Upper lobe of left lung (tissue), 6 donors: ENCODE results near the gene NR4A2. TPM values are rescaled to one million over a fixed set of nuclear protein-coding genes. Genes with fewer than 3 reads are reported as not detected.
A peak's percentile ranks its signal among the peaks of the same experiment; 100 is the strongest.

Source experiments
- ATAC-seq, 2 donors: fragments of 200-7000 bp; cut with Tn5 transposase; one replicate each; pipeline ENCODE4 v1.9.1; 2022; ENCODE audit warnings: mild to moderate bottlenecking in 2 of 2, moderate library complexity in 2 of 2; ENCODE audit not compliant: low FRiP score in 2 of 2
- DNase-seq, 2 donors: peaks; one replicate each; pipeline ENCODE4 v3.0.0-alpha.2; 2019 to 2020
- H3K27ac ChIP-seq, 4 donors: fragments of 200-600 bp; sonication (generic); one replicate each; pipeline ENCODE4 v1.5.1; 2016 to 2019
- H3K27me3 ChIP-seq, 4 donors: fragments of 200-600 bp; sonication (generic); one replicate each; pipeline ENCODE4 v1.5.1; 2017 to 2019
- H3K36me3 ChIP-seq, 4 donors: fragments of 200-600 bp; sonication (generic); one replicate each; pipeline ENCODE4 v1.5.1; 2016 to 2019
- H3K4me1 ChIP-seq, 4 donors: fragments of 200-600 bp; sonication (generic); one replicate each; pipeline ENCODE4 v1.5.1; 2018 to 2019
- H3K4me3 ChIP-seq, 4 donors: fragments of 200-600 bp; sonication (generic); one replicate each; pipeline ENCODE4 v1.5.1; 2017 to 2019; ENCODE audit warnings: mild to moderate bottlenecking in 2 of 4, moderate library complexity in 1 of 4
- H3K9me3 ChIP-seq, 4 donors: fragments of 200-600 bp; sonication (generic); one replicate each; pipeline ENCODE4 v1.5.1; 2018 to 2019
- EP300 ChIP-seq, 4 donors: sonication (generic); formaldehyde crosslinking; IDR thresholded peaks; one replicate each; pipeline ENCODE4 v1.5.1; 2017; ENCODE audit warnings: antibody characterized with exemption in 4 of 4, control low read depth in 2 of 4
- POLR2A ChIP-seq, 4 donors: fragments of 450-650 bp; IDR thresholded peaks; one replicate each; pipeline ENCODE4 v1.5.1; 2016 to 2017; ENCODE audit warnings: antibody characterized with exemption in 4 of 4, mild to moderate bottlenecking in 2 of 4
- POLR2AphosphoS5 ChIP-seq, 2 donors: sonication (generic); formaldehyde crosslinking; IDR thresholded peaks; one replicate each; pipeline ENCODE4 v1.5.1; 2017; ENCODE audit warnings: antibody characterized with exemption in 2 of 2
- WGBS, 2 donors: methylation state at CpG; one replicate each; pipeline ENCODE4 v1.1.5; 2017 to 2018; 5-methylcytosine and 5-hydroxymethylcytosine counted together
- total RNA-seq, 6 donors: library from RNA; depleted of rRNA in 4 of 6; stranded (reverse); fragments of >200 nt in 4 of 6; gene quantifications; one replicate each; pipeline versions ENCODE4 v1.1.0 to v1.2.1, GENCODE V29; 2016 to 2021
- TF ChIP-seq, protein P1 (sequence below), 6 experiments: fragments of 450-650 bp in 4 of 6; fragments of 200-600 bp in 2 of 6; sonication (generic) in 2 of 6; IDR thresholded peaks; one replicate each; pipeline ENCODE4 v1.5.1; 2016 to 2019; ENCODE audit warnings: antibody characterized with exemption in 6 of 6
- donor health status: DM: no; HTN: no; CAD: no; lungs with moderate emphysema.
- donor health status: DM: no; HTN: yes; CAD: no; lungs with severe emphysema.

Gene NR4A2
- total RNA-seq, 6 donors from 2014 or later: 3.0 to 12.6 (median 8.9) TPM

DNA sequence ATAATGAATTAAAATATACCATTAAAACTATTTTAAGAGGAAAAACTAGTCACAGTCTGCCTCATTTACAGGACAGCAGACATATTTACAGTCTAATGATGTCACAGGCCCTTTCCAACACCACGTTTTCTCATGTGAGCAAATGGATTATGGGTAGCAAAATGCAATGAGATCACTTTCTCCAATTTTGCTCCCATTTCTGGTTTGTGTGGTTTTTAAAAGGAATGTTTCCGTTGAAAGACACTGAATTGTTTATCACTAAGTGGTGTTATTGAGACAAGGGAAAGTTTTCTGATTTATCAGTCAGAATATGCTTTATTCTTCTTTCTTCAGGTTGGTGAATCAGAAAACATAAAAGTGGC lies 11.4 kb upstream of the NR4A2 start:
- H3K36me3 ChIP-seq: no peaks in the 10 kb centered on the region
- TF ChIP-seq POLR2AphosphoS5 (IDR thresholded peaks at IDR 0.05) (no peak), EP300 (IDR thresholded peaks at IDR 0.05) (no peak)
- TF ChIP-seq, protein P1, sequence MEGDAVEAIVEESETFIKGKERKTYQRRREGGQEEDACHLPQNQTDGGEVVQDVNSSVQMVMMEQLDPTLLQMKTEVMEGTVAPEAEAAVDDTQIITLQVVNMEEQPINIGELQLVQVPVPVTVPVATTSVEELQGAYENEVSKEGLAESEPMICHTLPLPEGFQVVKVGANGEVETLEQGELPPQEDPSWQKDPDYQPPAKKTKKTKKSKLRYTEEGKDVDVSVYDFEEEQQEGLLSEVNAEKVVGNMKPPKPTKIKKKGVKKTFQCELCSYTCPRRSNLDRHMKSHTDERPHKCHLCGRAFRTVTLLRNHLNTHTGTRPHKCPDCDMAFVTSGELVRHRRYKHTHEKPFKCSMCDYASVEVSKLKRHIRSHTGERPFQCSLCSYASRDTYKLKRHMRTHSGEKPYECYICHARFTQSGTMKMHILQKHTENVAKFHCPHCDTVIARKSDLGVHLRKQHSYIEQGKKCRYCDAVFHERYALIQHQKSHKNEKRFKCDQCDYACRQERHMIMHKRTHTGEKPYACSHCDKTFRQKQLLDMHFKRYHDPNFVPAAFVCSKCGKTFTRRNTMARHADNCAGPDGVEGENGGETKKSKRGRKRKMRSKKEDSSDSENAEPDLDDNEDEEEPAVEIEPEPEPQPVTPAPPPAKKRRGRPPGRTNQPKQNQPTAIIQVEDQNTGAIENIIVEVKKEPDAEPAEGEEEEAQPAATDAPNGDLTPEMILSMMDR (IDR thresholded peaks at IDR 0.05): no peak
- peaks cover 19 to 27% (median 23%) of the 10 kb centered on the region in 4 donors for H3K4me1 ChIP-seq
- DNase-seq (no peak), ATAC-seq (no peak)
- no peaks in the 10 kb centered on the region for H3K27me3 ChIP-seq
- H3K27ac ChIP-seq: no peak overlapping the region
- WGBS, 2 donors: 64 to 80% methylated on average over 2 of the region's 2 CpGs
- no peaks in the 10 kb centered on the region for H3K9me3 ChIP-seq
- H3K4me3 ChIP-seq: no peak overlapping the region

DNA sequence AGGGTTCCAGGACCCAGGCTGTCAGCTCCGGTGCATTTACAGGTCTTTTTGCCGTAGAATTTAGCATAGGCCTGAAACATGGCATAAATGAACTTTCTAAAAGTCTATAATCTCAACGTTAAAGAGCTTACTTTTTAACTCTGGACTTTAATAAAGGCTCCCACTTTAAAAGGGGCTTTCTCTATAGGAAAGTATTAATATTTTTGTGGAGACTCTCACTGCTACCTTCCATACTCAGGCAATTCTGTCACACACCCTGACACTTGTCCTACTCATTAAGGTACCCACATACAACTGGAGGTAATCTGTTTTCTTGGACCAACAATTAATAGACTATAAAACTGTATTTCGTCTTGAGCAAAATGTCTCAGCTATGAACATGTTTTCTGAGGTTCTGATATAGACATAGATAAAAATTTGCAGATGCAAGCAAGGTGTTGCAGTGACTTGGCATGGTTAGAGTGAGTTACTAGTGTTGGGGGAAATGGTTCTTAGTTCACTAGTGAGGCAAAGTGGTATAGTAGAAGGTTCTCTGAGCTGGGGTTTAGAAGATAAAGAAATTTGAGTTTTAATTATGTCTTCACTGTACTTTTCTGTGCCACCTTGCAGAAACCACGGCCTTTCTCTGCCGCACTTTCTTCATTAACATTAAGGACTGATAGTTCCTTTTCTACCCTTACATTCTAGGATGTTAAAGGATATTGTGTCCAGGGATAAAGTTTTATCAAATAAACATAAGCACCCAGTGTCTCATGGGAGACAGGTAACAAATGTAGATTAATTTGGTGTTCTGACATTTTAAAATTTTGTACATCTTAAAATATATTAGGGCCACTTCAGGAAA lies 10.8 kb upstream of the NR4A2 start:
- WGBS, 2 donors: 41 to 44% methylated on average over 6 of the region's 6 CpGs
- Histone ChIP-seq H3K4me1 (peaks cover 25 to 32% (median 29%) of the 10 kb centered on the region in 4 donors), H3K27me3 (no peaks in the 10 kb centered on the region), H3K27ac (peak overlapping the region; percentile 100), H3K9me3 (no peaks in the 10 kb centered on the region), H3K36me3 (no peaks in the 10 kb centered on the region), H3K4me3 (peak overlapping the region; percentile 36 to 72 (median 68))
- DNase-seq: no peak
- no peak for ATAC-seq
- TF ChIP-seq POLR2A (IDR thresholded peaks at IDR 0.05): no peak
- TF ChIP-seq EP300 (IDR thresholded peaks at IDR 0.05): no peak
- no peak for TF ChIP-seq POLR2AphosphoS5 (IDR thresholded peaks at IDR 0.05)
- TF ChIP-seq, protein P1 (IDR thresholded peaks at IDR 0.05): no peak

DNA sequence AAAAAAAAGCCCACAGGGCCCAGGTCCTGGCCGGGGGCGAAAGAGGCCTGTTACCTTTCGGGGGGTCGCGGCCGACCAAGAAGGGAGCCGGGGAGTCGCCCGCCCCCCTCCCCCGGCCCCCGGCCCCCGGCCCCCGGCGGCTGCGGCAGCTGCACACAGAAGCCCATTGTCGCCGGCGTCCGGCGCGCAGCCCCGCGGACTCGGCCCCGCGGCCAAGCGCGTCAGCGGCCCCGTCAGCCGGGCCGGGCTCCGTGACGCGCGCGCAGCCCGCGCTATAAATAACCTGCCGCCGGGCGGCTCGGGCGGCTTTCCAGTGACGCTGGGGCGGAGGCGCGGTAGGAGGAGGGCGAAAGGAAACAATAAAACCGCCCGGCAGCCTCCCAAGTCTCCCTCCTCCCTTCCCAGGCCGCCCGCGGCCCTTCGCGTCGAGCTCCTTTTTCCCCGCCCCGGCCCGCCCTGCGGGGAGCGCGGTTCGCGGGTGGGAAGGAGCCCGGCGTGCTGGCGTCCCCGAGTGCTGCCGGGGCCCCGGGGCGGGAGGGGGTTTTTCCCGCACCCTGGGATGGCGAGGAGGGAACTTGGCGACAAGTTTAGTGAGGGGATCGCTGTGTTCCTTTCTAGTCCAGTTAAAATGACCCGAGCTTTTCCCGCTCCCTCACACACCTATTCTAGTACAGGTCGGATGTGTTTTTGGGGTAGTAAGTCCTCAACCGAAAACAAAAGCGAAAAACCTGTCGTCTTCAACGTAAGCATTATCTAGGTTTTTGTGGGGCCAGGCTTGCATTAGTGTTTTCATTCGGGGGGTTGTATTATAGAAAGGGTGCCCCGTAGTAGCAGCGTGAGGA lies 10.0 kb upstream of the NR4A2 start:
- H3K27ac ChIP-seq: peak overlapping the region; percentile 100
- H3K27me3 ChIP-seq: no peaks in the 10 kb centered on the region
- DNase-seq: peak; percentile 93 to 99
- H3K4me3 ChIP-seq: peak overlapping the region; percentile 67 to 73 (median 71)
- 0% methylated on average over 12 to 67 of the region's 86 CpGs for WGBS, 2 donors
- TF ChIP-seq, protein P1 (IDR thresholded peaks at IDR 0.05): peak in 3 of 6 experiments; percentile 7 to 20 (median 11)
- TF ChIP-seq POLR2AphosphoS5 (IDR thresholded peaks at IDR 0.05) (peak; percentile 83 to 87), EP300 (IDR thresholded peaks at IDR 0.05) (peak in 1 of 4 donors; percentile 35), POLR2A (IDR thresholded peaks at IDR 0.05) (peak in 3 of 4 donors; percentile 70 to 93 (median 91))
- no peaks in the 10 kb centered on the region for H3K36me3 ChIP-seq
- peaks cover 29 to 32% (median 31%) of the 10 kb centered on the region in 4 donors for H3K4me1 ChIP-seq
- peak; percentile 93 to 94 for ATAC-seq
- H3K9me3 ChIP-seq: no peaks in the 10 kb centered on the region

DNA sequence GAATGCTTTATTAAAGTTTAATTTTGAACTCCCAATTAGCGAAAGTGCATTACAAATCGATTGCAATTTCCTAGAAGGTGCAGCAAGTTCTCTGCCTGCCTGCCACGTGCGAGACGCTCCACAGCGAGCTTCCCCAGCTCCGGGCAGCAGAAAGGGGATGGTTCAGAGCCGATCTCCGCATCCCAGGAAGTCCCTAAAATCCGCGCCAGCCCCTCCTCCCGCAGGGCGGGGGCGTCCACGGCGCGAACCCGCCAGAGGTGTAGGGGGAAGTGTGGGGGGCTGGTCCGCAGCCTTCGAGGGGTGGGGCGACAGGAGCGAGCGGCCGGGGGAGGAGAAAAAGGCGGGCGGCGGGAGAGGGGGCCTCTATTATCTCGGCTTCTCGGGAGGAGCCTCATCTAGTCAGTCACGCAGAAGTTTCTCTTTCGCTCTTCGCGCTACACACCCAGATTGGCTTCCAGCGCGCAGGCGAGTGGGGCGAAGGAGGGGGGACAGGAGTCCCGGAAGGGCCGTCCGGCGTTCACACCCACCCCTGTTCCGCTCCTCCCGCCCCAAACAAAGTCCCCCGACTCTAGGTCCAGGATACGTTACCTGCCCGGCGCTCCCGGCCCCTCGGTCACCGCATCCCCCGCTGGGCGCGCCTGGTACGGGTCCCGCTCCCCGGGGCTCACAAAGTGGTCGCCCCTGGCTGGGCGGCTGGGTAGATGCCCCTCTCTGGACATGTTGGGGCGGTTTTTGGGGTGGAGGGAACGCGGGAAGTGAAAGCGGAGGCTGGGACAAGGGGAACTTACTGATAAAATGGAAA lies 9.1 kb upstream of the NR4A2 start:
- ATAC-seq: peak; percentile 94 to 96
- peak; percentile 94 to 95 for DNase-seq
- WGBS, 2 donors: 0% methylated on average over 25 to 38 of the region's 62 CpGs

More for the DNA sequence above, 9.1 kb upstream of the NR4A2 start:
- peaks cover 29 to 32% (median 31%) of the 10 kb centered on the region in 4 donors for H3K4me1 ChIP-seq
- H3K27me3 ChIP-seq: no peaks in the 10 kb centered on the region
- peak overlapping the region; percentile 100 for H3K27ac ChIP-seq
- H3K36me3 ChIP-seq: no peaks in the 10 kb centered on the region
- TF ChIP-seq, protein P1 (IDR thresholded peaks at IDR 0.05): peak in 1 of 6 experiments; percentile 5
- peak; percentile 89 to 96 for TF ChIP-seq POLR2AphosphoS5 (IDR thresholded peaks at IDR 0.05)
- TF ChIP-seq EP300 (IDR thresholded peaks at IDR 0.05): peak in 1 of 4 donors; percentile 21
- peak; percentile 49 to 91 (median 67) for TF ChIP-seq POLR2A (IDR thresholded peaks at IDR 0.05)
- peak overlapping the region; percentile 67 to 73 (median 71) for H3K4me3 ChIP-seq
- H3K9me3 ChIP-seq: no peaks in the 10 kb centered on the region
